ENCODE data around the gene RPS16. TPM values are rescaled to one million over a fixed set of nuclear protein-coding genes. Genes with fewer than 3 reads are reported as not detected.

Gene RPS16
- total and polyA plus RNA-seq, 2 of the 13 experiments (the other 11 are each of a cell fraction or from before 2014, with no cell fraction given), result 488 to 2,583 TPM

DNA sequence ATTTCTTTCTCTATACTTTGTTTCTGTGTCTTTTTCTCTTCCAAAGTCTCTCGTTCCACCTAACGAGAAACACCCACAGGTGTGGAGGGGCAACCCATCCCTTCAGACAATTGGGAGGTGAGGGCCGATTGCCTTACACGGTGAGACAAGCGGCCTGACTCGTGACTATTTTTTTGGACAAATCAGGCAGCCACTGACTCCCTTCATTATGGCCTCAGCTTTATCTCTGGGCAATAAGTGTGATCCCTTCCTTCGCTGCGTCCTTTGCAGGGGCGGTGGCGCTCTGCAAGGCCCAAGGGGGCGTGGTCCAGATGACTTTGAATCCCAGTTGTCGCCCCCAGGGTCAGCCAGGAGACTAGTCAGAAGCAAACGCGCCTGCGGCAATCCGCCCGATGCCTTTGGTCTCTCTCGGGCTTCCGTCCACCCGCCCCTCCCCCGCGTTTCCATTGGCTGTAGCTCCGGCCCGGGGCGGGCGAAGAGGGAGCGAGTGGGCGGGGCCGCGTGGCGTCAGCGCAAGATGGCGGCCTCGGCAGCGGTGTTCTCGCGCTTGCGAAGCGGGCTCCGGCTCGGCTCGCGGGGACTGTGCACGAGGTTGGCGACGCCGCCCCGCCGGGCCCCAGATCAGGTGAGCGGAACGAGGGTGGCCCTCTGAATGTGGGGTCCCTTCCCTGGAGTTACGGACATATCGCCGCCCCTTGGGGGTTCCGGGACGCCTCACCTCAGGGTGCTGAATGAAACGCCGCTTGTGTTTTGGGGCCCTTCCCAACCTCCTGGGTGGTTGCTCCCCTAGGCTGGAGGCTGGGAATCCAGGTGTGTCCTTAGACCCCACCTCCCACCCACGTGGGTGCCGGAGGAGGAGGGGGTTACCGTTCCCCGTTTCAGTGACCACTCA, 44.8 kb upstream of the RPS16 start, which contains the start of gene TIMM50 (continued):
- no peak for TF ChIP-seq HNF4A (CRISPR knock-in tag; IDR thresholded peaks at IDR 0.05)
- TF ChIP-seq, protein P1, sequence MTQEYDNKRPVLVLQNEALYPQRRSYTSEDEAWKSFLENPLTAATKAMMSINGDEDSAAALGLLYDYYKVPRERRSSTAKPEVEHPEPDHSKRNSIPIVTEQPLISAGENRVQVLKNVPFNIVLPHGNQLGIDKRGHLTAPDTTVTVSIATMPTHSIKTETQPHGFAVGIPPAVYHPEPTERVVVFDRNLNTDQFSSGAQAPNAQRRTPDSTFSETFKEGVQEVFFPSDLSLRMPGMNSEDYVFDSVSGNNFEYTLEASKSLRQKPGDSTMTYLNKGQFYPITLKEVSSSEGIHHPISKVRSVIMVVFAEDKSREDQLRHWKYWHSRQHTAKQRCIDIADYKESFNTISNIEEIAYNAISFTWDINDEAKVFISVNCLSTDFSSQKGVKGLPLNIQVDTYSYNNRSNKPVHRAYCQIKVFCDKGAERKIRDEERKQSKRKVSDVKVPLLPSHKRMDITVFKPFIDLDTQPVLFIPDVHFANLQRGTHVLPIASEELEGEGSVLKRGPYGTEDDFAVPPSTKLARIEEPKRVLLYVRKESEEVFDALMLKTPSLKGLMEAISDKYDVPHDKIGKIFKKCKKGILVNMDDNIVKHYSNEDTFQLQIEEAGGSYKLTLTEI (CRISPR knock-in tag; conservative IDR thresholded peaks at IDR 0.05), result no peak
- peak; percentile 84; the same call in 1 of the 2 replicates for TF ChIP-seq KMT2B (CRISPR knock-in tag; IDR thresholded peaks at IDR 0.05)
- peak; percentile 74; the same call in 1 of the 2 replicates for TF ChIP-seq ZKSCAN8 (CRISPR knock-in tag; IDR thresholded peaks at IDR 0.05; ENCODE audit: borderline replicate concordance)
- TF ChIP-seq, protein P2, sequence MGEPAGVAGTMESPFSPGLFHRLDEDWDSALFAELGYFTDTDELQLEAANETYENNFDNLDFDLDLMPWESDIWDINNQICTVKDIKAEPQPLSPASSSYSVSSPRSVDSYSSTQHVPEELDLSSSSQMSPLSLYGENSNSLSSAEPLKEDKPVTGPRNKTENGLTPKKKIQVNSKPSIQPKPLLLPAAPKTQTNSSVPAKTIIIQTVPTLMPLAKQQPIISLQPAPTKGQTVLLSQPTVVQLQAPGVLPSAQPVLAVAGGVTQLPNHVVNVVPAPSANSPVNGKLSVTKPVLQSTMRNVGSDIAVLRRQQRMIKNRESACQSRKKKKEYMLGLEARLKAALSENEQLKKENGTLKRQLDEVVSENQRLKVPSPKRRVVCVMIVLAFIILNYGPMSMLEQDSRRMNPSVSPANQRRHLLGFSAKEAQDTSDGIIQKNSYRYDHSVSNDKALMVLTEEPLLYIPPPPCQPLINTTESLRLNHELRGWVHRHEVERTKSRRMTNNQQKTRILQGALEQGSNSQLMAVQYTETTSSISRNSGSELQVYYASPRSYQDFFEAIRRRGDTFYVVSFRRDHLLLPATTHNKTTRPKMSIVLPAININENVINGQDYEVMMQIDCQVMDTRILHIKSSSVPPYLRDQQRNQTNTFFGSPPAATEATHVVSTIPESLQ (CRISPR knock-in tag; conservative IDR thresholded peaks at IDR 0.05), result 0 out of 2 replicates have a peak, but pooled peaks have one; percentile 33
- TF ChIP-seq SPEN (CRISPR knock-in tag; IDR thresholded peaks at IDR 0.05; ENCODE audit: low read depth), result peak; percentile 74; the same call in 1 of the 2 replicates
- peak; percentile 18; the same call in 1 of the 2 replicates for TF ChIP-seq RARA (CRISPR knock-in tag; IDR thresholded peaks at IDR 0.05)
- TF ChIP-seq HNF4G (IDR thresholded peaks at IDR 0.05; ENCODE audit: borderline replicate concordance, low read depth, low read length), result peak; percentile 26; the same call in 1 of the 2 replicates
- TF ChIP-seq HNF4G (CRISPR knock-in tag; IDR thresholded peaks at IDR 0.05; ENCODE audit: borderline replicate concordance, low read depth), result no peak; the same call in 1 of the 2 replicates
- TF ChIP-seq, protein P3, sequence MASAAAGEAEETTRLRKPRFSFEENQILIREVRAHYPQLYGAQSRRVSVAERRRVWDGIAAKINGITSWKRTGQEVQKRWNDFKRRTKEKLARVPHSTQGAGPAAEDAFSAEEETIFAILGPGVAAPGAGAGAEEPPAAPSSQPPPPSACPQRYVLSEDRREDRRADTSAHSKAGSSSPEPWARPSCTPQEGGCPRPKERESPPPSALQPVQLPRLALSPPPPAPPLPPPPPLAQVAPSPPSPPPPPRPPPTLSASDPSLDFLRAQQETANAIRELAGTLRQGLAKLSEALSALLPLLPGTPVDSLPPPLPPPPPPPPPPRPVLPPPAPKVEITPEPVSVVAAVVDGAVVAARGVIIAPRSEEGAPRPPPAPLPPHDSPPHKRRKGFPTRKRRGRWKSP (CRISPR knock-in tag; IDR thresholded peaks at IDR 0.05), result peak; percentile 92
- TF ChIP-seq BRD4 (CRISPR knock-in tag; IDR thresholded peaks at IDR 0.05), result peak; percentile 87
- TF ChIP-seq ZNF567 (CRISPR knock-in tag; IDR thresholded peaks at IDR 0.05; ENCODE audit: borderline replicate concordance), result peak; percentile 38; the same call in 1 of the 2 replicates
- TF ChIP-seq SP5 (CRISPR knock-in tag; IDR thresholded peaks at IDR 0.05; ENCODE audit: borderline replicate concordance, low read depth), result peak; percentile 91; the same call in 1 of the 2 replicates
- peak; percentile 96 for TF ChIP-seq ZNF619 (CRISPR knock-in tag; IDR thresholded peaks at IDR 0.05)
- peak; percentile 73; the same call in 1 of the 2 replicates for TF ChIP-seq ZNF225 (CRISPR knock-in tag; IDR thresholded peaks at IDR 0.05)
- peak; percentile 61; the same call in 1 of the 2 replicates for TF ChIP-seq PHF21A (CRISPR knock-in tag; IDR thresholded peaks at IDR 0.05)
- peak; percentile 95 for TF ChIP-seq ZNF891 (CRISPR knock-in tag; IDR thresholded peaks at IDR 0.05)
- peak; percentile 77; the same call in 1 of the 2 replicates for TF ChIP-seq TOPORS (CRISPR knock-in tag; IDR thresholded peaks at IDR 0.05)
- TF ChIP-seq, protein P4, sequence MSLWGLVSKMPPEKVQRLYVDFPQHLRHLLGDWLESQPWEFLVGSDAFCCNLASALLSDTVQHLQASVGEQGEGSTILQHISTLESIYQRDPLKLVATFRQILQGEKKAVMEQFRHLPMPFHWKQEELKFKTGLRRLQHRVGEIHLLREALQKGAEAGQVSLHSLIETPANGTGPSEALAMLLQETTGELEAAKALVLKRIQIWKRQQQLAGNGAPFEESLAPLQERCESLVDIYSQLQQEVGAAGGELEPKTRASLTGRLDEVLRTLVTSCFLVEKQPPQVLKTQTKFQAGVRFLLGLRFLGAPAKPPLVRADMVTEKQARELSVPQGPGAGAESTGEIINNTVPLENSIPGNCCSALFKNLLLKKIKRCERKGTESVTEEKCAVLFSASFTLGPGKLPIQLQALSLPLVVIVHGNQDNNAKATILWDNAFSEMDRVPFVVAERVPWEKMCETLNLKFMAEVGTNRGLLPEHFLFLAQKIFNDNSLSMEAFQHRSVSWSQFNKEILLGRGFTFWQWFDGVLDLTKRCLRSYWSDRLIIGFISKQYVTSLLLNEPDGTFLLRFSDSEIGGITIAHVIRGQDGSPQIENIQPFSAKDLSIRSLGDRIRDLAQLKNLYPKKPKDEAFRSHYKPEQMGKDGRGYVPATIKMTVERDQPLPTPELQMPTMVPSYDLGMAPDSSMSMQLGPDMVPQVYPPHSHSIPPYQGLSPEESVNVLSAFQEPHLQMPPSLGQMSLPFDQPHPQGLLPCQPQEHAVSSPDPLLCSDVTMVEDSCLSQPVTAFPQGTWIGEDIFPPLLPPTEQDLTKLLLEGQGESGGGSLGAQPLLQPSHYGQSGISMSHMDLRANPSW (CRISPR knock-in tag; IDR thresholded peaks at IDR 0.05; ENCODE audit: borderline replicate concordance), result no peak
- no peak for TF ChIP-seq MED13 (CRISPR knock-in tag; IDR thresholded peaks at IDR 0.05)

All from HepG2 (cell line).